HG02870 (cell line): ENCODE measurements around the gene COL25A1.
"Not testable (repeated sequence)": the region's sequence is repeated elsewhere in the genome, so short reads cannot be mapped to it uniquely, and the experiment has no call there.

Experiments used
- ATAC-seq: cut with Tn5 transposase; IDR thresholded peaks from one replicate; pipeline ENCODE4 v1.9.1; 2021; ENCODE audit warnings: mild to moderate bottlenecking, moderate library complexity; ENCODE audit not compliant: unreplicated experiment

Gene COL25A1

GRCh38 chr4:109070677-109071076, 231.8 kb downstream of the COL25A1 start:
- not testable (repeated sequence) for ATAC-seq

DNA sequence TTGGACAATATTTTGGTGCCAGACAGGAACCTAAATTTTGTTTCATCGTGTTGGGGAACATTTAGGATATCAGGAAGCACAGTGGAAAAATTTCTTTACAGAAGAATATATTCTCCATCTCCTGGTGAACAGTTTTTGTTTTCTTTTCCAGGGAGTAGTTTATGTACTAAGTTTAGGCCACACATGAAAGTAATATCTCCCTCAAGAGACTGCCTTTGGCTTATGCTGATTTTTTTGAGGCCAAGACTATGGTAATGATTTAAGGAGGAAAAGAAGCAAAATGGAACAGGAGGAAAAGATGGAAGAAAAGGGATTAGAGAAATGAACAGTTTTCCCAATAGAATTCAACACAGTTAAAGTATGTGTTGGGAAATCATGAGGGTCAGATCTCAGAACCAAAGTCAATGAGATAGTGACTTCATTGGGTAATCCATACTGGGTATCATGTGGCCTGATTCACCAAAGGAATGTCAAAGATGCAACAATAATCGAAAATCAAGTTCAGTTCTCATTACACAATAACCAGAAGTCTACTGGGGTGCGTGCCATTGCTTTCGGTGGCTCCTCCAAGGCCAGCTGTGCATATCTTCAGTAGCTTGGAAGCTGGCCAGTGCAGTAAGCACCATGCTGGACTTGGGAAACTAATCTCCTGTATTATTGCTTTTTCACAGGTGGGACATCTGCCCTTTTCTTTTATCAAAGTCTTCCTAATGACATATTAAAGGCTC, 234.8 kb downstream of the COL25A1 start:
- ATAC-seq, result no peak

DNA sequence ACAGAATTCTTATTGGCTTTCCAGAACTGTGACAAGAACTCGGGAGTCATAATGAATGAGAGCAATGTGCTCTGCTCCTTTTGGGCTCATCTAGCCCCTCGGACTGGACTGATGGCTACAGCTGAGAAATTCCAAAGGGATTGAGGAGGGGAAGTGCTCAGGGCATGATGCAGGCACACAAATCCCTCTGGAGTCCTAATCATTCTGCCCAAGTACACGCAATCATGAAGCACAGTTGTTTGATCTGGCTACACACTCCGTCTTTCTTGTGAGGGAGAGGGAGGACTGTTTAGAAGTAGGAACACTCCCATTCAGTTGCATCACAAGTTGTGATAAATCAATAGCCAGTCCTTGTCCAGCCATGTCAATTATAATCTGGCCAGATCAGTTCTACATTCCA, 237.5 kb downstream of the COL25A1 start:
- no peak for ATAC-seq

DNA sequence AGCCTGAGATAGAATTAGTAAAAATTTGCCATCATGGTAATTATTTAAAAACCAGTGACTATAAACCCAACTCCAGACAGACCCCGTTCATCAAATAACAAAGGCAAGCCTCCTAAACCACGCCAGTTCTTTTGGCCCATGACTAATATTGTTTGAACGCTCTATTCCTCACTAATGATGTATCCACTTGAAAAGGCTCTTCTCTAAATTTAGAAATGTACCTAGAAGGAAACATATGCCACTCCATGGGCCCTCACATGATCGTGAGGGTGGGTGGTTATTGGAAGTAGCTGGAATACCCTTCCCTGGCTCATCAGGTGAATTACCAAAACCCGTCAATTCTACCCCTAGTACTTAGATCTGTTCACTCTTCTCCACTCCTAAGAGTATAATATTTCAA, 249.2 kb downstream of the COL25A1 start:
- no peak for ATAC-seq

GRCh38 chr4:109052821-109053220, 249.6 kb downstream of the COL25A1 start:
- no peak for ATAC-seq

- ATAC-seq, result no peak
Measured at GRCh38 chr4:109051054-109051453, 251.4 kb downstream of the COL25A1 start.

DNA sequence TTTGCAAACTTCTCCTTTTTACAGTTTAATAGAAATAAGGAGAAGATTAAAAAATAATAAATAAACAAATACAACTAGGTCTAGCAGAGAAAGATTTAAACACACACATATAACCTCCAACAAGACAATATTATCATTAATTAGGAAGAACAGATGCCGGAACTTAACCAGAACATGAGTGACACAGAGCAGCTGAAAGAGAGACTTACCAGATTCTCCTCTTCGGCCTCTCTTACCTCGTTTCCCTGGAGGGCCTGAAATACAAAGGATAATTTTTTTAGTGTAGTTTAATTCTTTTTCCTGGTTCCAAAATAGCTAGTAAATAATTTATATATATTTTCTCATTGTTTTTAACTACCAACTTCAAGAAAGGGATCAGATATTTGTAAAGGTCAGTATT, 252.5 kb downstream of the COL25A1 start:
- no peak for ATAC-seq

GRCh38 chr4:109046471-109047201, 255.8 kb downstream of the COL25A1 start:
- no peak for ATAC-seq

- ATAC-seq, result no peak
Measured at GRCh38 chr4:109044431-109044830, 258.0 kb downstream of the COL25A1 start.

- no peak for ATAC-seq
Measured at GRCh38 chr4:109043286-109043685, 259.2 kb downstream of the COL25A1 start.

DNA sequence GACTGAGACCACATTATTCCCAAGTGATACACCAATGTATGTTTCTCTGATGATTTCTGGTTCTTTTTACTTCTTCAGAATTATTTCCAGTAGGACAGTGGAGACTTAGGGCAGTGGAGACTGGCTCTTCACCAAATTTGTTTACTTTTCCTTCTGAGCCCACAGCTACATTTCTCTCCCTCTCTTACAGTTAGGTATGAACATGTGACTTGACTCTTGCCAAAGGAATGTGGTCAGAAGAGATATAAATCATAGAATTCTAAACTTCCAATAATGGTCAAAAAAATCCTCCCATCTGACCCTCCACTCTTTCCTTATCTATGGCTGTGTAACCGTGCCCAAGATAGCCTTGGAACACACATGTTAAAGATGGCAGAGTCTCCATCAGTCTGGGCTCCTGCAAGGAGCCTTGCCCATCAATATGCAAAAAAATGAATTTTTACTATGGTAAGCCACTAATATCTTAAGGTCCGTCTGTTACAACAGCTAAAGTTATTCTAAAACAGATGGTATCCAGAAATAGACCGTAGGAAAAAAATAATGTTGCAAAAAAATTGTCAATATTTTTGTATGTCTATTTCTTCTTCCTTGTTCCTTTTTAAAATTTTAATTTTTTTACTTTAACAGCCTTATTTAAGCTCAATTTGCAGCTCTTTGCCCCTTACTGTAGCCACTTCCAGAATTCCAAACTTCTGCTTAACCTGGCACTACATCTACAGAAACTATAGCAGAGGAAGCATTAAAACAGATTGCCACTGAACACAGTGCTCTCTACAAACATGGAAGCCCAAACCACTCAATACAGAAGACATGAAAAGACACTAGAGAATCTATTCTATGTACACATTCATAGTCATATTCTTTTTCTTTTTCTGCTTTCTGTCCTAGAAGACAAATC, 260.7 kb downstream of the COL25A1 start:
- ATAC-seq, result no peak

GRCh38 chr4:109040441-109040840, 262.0 kb downstream of the COL25A1 start:
- no peak for ATAC-seq

DNA sequence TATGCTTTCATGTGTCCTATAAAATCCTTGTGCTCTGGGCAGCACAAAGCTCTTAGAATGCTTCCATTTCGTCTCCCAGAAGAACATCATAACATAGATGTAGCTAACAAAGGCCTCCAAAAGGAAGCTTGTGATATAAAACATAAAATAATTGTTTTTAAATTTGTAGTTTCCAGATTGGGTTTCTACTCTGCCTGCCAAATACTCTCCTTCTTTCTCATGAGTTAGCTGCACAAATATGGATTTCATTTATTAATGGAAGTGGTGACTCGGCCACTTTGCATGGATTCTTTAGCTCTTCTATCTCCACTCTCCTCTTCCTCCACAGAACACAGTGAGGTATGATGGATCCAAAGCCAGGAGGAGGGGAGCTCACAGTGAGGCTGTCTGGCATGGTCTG, 265.4 kb downstream of the COL25A1 start:
- ATAC-seq, result no peak

- no peak for ATAC-seq
Measured at GRCh38 chr4:109033993-109034392, 268.5 kb downstream of the COL25A1 start.

DNA sequence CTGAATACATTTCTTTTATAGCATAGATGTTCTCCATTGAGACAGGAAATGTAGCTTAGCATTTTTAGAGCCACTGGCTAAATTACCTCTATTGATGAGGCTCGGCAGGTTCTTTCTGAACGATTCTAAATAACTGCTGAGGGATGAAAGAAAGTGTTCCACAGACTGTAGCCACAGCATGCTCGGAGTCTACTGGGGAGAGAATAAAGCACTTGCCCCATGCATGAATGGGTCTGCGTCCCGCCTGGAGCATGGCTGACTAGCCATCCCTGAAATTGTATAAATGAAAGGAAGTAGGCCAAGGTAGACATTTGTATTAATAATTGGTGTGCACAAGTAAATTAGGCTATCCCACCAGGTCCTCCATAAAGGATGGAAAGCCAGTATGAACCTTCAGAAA, 269.8 kb downstream of the COL25A1 start:
- ATAC-seq, result no peak

DNA sequence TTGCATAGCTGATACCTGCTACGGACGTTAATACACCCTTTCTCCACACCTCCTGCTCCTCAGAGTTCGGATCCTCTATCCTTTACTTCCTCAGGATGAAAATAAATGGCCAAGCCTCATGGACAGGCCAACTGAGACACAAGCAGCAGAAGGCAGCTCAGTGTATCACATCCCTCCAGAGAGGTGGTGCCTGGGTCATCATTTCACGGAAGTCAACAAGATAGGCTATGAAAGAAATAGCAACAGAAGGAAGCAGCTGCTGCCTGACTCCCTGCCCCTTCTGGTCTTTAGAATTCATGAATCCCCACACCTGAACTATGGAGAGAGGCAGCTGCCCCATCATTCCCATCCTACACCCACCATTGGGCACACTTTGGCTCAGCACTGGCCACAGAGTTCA, 272.5 kb downstream of the COL25A1 start:
- no peak for ATAC-seq

GRCh38 chr4:109027016-109027500, 275.4 kb downstream of the COL25A1 start:
- no peak for ATAC-seq

GRCh38 chr4:109026588-109026987, 275.9 kb downstream of the COL25A1 start:
- ATAC-seq, result no peak

GRCh38 chr4:109025471-109026076, 276.9 kb downstream of the COL25A1 start:
- ATAC-seq, result no peak

DNA sequence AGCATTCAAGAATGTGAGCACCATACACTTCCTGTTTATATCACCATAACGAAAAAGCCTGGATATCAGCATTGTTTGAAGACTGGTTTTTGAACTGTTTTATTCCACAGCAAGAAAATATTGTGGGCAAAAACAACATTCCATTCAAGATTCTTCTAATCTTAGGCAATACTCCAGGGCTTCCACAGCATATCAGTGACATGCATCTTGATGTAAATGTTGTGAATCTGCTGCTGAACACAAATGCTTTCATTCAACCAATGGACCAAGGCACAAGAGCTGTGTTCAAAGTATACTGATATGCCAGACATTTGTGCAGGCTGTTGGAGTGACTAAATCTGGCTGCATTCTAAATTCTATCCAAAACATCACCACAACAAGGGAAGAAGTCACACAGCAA, 279.5 kb downstream of the COL25A1 start:
- no peak for ATAC-seq

- ATAC-seq, result not testable (repeated sequence)
Measured at GRCh38 chr4:109021630-109022029, 280.8 kb downstream of the COL25A1 start.
